Measurements from ENCODE around the gene DCST1.

DCST1 gene

GRCh38 chr1:155086128-155086741, 52.6 kb downstream of the DCST1 start:
- DNase-seq (ENCODE audit: low read depth in 2 of 2), result no peak

- DNase-seq (ENCODE audit: low read depth in 2 of 2), result no peak
These were observed 53.4 kb downstream of the DCST1 start for GRCh38 chr1:155086856-155087535.

DNA sequence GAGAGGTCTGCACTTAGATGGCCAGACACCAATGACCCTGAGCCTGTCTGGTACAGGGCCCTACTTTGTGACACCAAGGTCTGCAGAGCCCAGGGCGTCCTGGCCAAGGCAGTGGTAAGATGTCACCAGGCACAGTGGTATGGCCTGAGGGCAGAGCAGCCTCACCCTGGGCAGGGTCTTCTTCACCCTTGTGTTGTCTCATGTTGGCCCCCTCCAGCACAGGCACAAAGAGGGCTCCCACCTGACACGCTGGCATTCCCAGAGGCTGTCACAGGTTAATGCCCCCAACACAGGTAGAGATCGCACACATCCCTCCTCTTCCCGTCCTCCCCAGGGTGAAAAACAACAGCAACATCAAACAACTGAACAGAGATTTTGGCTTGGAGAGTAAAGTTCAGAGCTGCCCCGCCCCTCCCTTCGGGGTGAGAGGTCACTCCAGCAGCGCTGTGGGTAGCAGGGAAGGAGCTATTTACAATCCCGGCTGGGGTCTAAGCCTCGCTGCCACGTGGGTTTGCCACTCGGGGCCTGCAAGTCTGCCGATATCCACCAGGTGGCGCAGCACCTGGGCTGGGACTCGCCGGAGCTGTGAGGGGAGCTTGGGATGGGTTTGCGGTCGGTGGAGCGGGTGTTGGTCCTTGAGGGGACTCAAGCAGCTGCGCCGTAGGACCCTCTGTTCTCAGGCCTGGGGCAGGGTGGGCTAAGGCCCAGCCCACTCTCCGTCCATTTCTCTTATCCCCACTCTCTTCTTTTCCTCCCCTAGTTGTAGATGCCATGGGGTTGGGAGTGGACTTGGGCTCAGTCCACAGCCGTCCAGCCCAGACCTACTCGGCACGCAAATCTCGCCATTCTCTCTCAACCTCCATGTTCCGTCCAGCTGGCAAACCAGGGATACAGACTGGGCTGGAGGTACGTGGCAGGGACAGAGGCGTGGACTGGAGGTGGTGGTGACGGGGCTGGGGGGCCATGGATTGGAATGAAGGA, 57.7 kb downstream of the DCST1 start:
- DNase-seq (ENCODE audit: low read depth in 2 of 2), result no peak

DNA sequence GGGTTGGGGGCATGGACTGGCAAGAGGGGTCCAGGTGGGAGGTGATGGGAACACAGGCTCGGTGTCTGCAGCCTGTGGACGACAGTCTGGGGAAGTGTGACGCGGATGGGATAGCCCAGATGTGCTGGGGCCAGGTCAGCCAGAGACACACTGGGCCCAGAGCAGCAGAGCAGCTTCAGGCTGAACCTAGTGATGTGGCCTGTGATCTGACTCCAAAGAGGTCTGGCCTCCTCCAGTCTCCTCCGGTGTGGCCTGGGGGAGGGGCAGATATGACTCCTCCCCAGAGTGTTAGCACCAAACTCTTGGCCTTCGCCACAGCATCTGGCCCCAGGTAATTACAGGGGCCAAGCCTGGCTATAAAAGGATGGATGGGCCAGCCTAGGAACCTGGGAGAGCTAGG, 58.5 kb downstream of the DCST1 start:
- no peak for DNase-seq (ENCODE audit: low read depth in 2 of 2)

DNA sequence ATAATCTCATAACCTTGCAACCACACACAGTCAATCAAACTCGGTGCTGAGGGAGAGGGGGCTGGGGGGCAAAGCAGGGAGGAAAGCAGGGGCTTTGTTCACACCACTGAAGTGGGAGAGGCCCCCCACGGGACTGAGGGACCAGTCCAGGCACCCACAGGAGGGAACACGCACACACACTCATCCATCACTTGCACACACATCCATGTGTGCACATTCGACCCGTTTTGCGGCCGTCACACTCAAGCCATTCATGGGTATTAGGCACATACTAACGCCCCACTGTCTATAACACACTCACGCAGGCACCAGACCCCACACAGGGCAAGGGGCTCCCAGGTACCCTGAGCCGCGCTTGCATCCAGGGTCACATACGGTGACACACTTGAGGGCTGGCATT, 59.0 kb downstream of the DCST1 start:
- no peak for DNase-seq (ENCODE audit: low read depth in 2 of 2)

GRCh38 chr1:155093911-155094621, 60.4 kb downstream of the DCST1 start:
- no peak for DNase-seq (ENCODE audit: low read depth in 2 of 2)

DNA sequence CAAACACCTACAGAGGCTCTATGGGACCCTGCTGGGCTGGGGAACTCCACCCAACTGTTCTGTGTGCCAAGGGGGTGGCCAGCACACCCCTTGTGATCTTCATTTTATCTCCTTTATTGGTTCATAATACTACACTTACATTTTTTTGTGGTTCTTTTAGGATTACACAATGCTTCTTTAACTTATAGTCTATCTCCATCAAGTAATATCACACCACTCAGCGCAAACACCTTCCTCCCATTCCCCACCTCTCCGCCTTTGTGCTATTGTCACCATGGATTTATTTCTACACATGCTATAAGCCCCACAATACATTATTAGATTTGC, 61.0 kb downstream of the DCST1 start:
- DNase-seq (ENCODE audit: low read depth in 2 of 2), result no peak

DNA sequence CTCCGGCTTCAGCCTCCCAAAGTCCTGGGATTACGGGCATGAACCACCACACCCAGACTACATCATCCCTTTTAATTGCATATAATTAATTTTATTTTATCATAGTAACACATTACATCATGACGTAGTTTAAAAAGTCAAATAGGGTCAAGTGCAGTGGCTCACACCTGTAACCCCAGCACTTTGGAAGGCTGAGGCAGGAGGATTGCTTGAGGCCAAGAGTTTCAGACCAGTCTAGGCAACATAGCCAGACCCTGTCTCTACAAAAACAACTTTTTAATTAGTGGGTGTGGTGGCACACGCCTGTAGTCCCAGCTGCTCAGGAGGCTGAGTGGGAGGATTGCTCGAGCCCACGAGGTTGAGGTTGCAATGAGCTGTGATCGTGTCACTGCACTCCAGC, 65.7 kb downstream of the DCST1 start:
- DNase-seq (ENCODE audit: low read depth in 2 of 2), result no peak
